Endothelial cell of umbilical vein (primary cell): ENCODE results near the gene ATP6V1E1.

Experiments
- CTCF ChIP-seq, 2 donors: IDR thresholded peaks; 1 replicate in 1 of 2; 2 replicates in 1 of 2; pipeline ENCODE4 v1.5.1; 2011; ENCODE audit warnings: low read length in 2 of 2, mild to moderate bottlenecking in 2 of 2, moderate library complexity in 2 of 2, control low read depth in 1 of 2, inconsistent platforms in 1 of 2, low read depth in 1 of 2; ENCODE audit not compliant: insufficient read depth in 1 of 2; ENCODE audit errors: extremely low read depth in 1 of 2
- GATA2 ChIP-seq: IDR thresholded peaks from 2 replicates; pipeline ENCODE4 v1.7.0; 2011; ENCODE audit warnings: low read depth, mild to moderate bottlenecking, moderate library complexity, mixed read lengths, low read length; ENCODE audit not compliant: insufficient read length, insufficient read depth
- JUN ChIP-seq: IDR thresholded peaks from 2 replicates; pipeline ENCODE4 v1.6.1; 2011; ENCODE audit warnings: borderline replicate concordance, low read depth; ENCODE audit not compliant: insufficient read length, insufficient read depth
- MAX ChIP-seq: IDR thresholded peaks from 2 replicates; pipeline ENCODE4 v1.6.1; 2011; ENCODE audit not compliant: insufficient read depth, insufficient read length
- MYC ChIP-seq: IDR thresholded peaks from one replicate; pipeline ENCODE4 v1.6.1; 2011; ENCODE audit warnings: mild to moderate bottlenecking, low read depth, low read length

GRCh38 chr22:17598318-17598717 is 30.2 kb downstream of the ATP6V1E1 start:
- TF ChIP-seq CTCF (IDR thresholded peaks at IDR 0.05; ENCODE audit: extremely low read depth in 1 of 2, insufficient read depth in 1 of 2, low read depth in 1 of 2, low read length in 2 of 2): no peak
- no peak for TF ChIP-seq JUN
- no peak for TF ChIP-seq MYC
- no peak for TF ChIP-seq MAX
- TF ChIP-seq GATA2: no peak
